Endothelial cell of umbilical vein (primary cell): ENCODE measurements around the gene UCKL1. TPM values are rescaled to one million over a fixed set of nuclear protein-coding genes. Genes with fewer than 3 reads are reported as not detected.

Experiments used
- BruUV-seq: library from RNA; stranded (reverse); fragments of 400-500 nt; replicated peaks from 2 replicates; lab custom pipeline; 2021; lab: Mats Ljungman, UMichigan
- CTCF ChIA-PET: fragments of 300-600, 350-600 bp; sonication (Branson Sonifier 250); formaldehyde crosslinking; loops from one replicate; lab custom pipeline; 2021; ENCODE audit warnings: antibody characterized with exemption, inconsistent platforms; lab: Charles Lee
- POLR2A ChIA-PET: fragments of 300-600, 350-600 bp; sonication (Branson Sonifier 250); formaldehyde crosslinking; loops from one replicate; lab custom pipeline; 2021; ENCODE audit warnings: antibody characterized with exemption, inconsistent platforms; lab: Charles Lee
- DNase-seq: peaks from one replicate; pipeline ENCODE4 v3.0.0-alpha.2; 2011; ENCODE audit warnings: low read depth, low spot score
- FAIRE-seq: peaks from 2 replicates; lab custom pipeline; 2011; peaks lifted over from hg19 to GRCh38; lab: Jason Lieb, UNC
- H2AFZ ChIP-seq: 2 replicates; pipeline ENCODE4 v1.6.0; 2012; ENCODE audit warnings: low read depth, low read length, control low read depth, inconsistent platforms
- H3K27ac ChIP-seq: 2 replicates; pipeline ENCODE4 v1.5.1; 2011; ENCODE audit warnings: low read depth, mild to moderate bottlenecking, control low read depth, low read length, moderate library complexity; ENCODE audit not compliant: insufficient read depth
- H3K27me3 ChIP-seq, 2 experiments: 2 replicates each; pipeline versions ENCODE4 v1.6.0 to v1.6.1; 2011; ENCODE audit warnings: low read length in 2 of 2, mixed read lengths in 1 of 2; ENCODE audit not compliant: control insufficient read depth in 2 of 2, insufficient read depth in 2 of 2
- H3K36me3 ChIP-seq, 2 experiments: 2 replicates in 1 of 2; 3 replicates in 1 of 2; pipeline ENCODE4 v1.5.1; 2011; ENCODE audit warnings: low read length in 2 of 2, mild to moderate bottlenecking in 1 of 2, moderate library complexity in 1 of 2; ENCODE audit not compliant: control insufficient read depth in 2 of 2, insufficient read depth in 2 of 2; ENCODE audit errors: extremely low read depth in 1 of 2
- H3K4me1 ChIP-seq: 3 replicates; pipeline ENCODE4 v1.5.1; 2011; ENCODE audit warnings: mild to moderate bottlenecking, low read length; ENCODE audit not compliant: control insufficient read depth, insufficient read depth; ENCODE audit errors: extremely low read depth
- H3K4me2 ChIP-seq: 2 replicates; pipeline ENCODE4 v1.6.1; 2011; ENCODE audit warnings: low read length, control low read depth, mixed read lengths; ENCODE audit not compliant: insufficient read depth
- H3K4me3 ChIP-seq, 3 experiments: fragments of 200-600 bp in 1 of 3; sonication (generic), shearing (Covaris generic) in 1 of 3; replicated peaks in 1 of 3; 2 replicates each; pipeline ENCODE4 v1.5.1; 2011 to 2016; ENCODE audit warnings: control low read depth in 3 of 3, low read length in 3 of 3, mild to moderate bottlenecking in 2 of 3, inconsistent platforms in 1 of 3, low read depth in 1 of 3, moderate library complexity in 1 of 3; ENCODE audit not compliant: insufficient read depth in 1 of 3
- H3K79me2 ChIP-seq: 2 replicates; pipeline ENCODE4 v1.6.0; 2012; ENCODE audit warnings: low read length, inconsistent platforms; ENCODE audit not compliant: control insufficient read depth, insufficient read depth
- H3K9ac ChIP-seq: replicated peaks from 2 replicates; pipeline ENCODE3; 2011; ENCODE audit warnings: low read length, control low read depth; ENCODE audit not compliant: insufficient read depth; ENCODE audit errors: extremely low read depth
- H3K9me1 ChIP-seq: replicated peaks from 3 replicates; pipeline ENCODE4 v1.6.0; 2011; ENCODE audit warnings: mild to moderate bottlenecking, low read length; ENCODE audit not compliant: control insufficient read depth, insufficient read depth; ENCODE audit errors: extremely low read depth
- H3K9me3 ChIP-seq: replicated peaks from 2 replicates; pipeline ENCODE4 v1.5.1; 2012; ENCODE audit warnings: low read length, inconsistent platforms; ENCODE audit not compliant: control insufficient read depth, insufficient read depth
- H4K20me1 ChIP-seq: replicated peaks from 2 replicates; pipeline ENCODE3; 2011; ENCODE audit warnings: mild to moderate bottlenecking, low read length; ENCODE audit not compliant: control insufficient read depth, insufficient read depth; ENCODE audit errors: extremely low read depth
- EZH2 ChIP-seq: IDR thresholded peaks from 2 replicates; pipeline ENCODE4 v1.6.1; 2012; ENCODE audit warnings: borderline replicate concordance, low read depth, mild to moderate bottlenecking, moderate library complexity, low read length, inconsistent platforms; ENCODE audit not compliant: severe bottlenecking
- FOS ChIP-seq: IDR thresholded peaks from 2 replicates; pipeline ENCODE4 v1.6.1; 2011; ENCODE audit warnings: mild to moderate bottlenecking, low read length, moderate library complexity, borderline replicate concordance; ENCODE audit not compliant: insufficient read depth
- GATA2 ChIP-seq: IDR thresholded peaks from 2 replicates; pipeline ENCODE4 v1.7.0; 2011; ENCODE audit warnings: low read depth, mild to moderate bottlenecking, moderate library complexity, mixed read lengths, low read length; ENCODE audit not compliant: insufficient read length, insufficient read depth
- JUN ChIP-seq: IDR thresholded peaks from 2 replicates; pipeline ENCODE4 v1.6.1; 2011; ENCODE audit warnings: borderline replicate concordance, low read depth; ENCODE audit not compliant: insufficient read length, insufficient read depth
- MYC ChIP-seq: IDR thresholded peaks from one replicate; pipeline ENCODE4 v1.6.1; 2011; ENCODE audit warnings: mild to moderate bottlenecking, low read depth, low read length
- POLR2A ChIP-seq: IDR thresholded peaks from 2 replicates; pipeline ENCODE4 v1.6.1; 2012; ENCODE audit warnings: low read depth, mild to moderate bottlenecking, control low read depth, low read length
- POLR2AphosphoS5 ChIP-seq: IDR thresholded peaks from 2 replicates; pipeline ENCODE4 v1.6.1; 2012; ENCODE audit warnings: low read depth, mild to moderate bottlenecking, control low read depth, low read length, moderate library complexity; ENCODE audit not compliant: insufficient read depth
- dilution Hi-C: fragments of 300-500 bp; cut with MboI; formaldehyde crosslinking; loops from one replicate; pipeline ENCODE4 v1.15.0; 2019; ENCODE audit warnings: low sequenced_read_pairs; ENCODE audit not compliant: extremely low pct_ligation_motif_present
- intact Hi-C: fragments of 100-400 bp; cut with micrococcal nuclease; formaldehyde crosslinking; loops from one replicate; pipeline ENCODE4 v1.10.0; 2022
- polyA plus RNA-seq, 4 experiments: library from polyadenylated mRNA; depleted of rRNA in 3 of 4; stranded (reverse) in 3 of 4; unstranded in 1 of 4; fragments of >200 nt; gene quantifications; 2 replicates each; pipeline versions ENCODE4 v1.2.1 to v1.2.3, GENCODE V29; 2011 to 2012; ENCODE audit warnings: missing spikeins in 1 of 4
- total RNA-seq: library from RNA; stranded (reverse); gene quantifications from 2 replicates; pipeline ENCODE4 v1.2.3, GENCODE V29; 2021
- TF ChIP-seq, protein P1 (sequence below): IDR thresholded peaks from 2 replicates; pipeline ENCODE4 v1.6.1; 2011; ENCODE audit not compliant: insufficient read depth, insufficient read length
- TF ChIP-seq, protein P2 (sequence below), 2 donors: IDR thresholded peaks; 1 replicate in 1 of 2; 2 replicates in 1 of 2; pipeline ENCODE4 v1.5.1; 2011; ENCODE audit warnings: low read length in 2 of 2, mild to moderate bottlenecking in 2 of 2, moderate library complexity in 2 of 2, control low read depth in 1 of 2, inconsistent platforms in 1 of 2, low read depth in 1 of 2; ENCODE audit not compliant: insufficient read depth in 1 of 2; ENCODE audit errors: extremely low read depth in 1 of 2

UCKL1 gene
- total and polyA plus RNA-seq, 2 donors (not counting 3 experiments of a cell fraction or from before 2014, with no cell fraction given), result 51.1 to 78.8 TPM

DNA sequence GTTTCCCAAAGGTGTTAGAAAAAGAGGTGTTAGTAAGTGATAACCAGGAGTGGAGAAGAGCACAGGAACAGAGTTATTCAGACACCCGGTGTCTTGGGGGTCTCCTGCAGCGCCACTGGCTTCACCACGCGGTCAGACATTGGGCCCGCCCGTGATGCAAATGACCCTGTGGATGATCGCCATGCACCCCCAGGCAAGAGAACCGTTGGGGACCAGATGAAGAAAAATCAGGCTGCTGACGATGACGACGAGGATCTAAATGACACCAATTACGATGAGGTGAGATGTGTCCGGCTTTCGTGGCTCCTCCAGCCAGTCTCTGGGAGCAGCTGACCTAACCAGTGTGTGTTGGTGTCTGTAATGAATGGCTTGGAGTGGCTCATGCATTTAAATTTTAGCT, 26.7 kb upstream of the UCKL1 start:
- Histone ChIP-seq H3K36me3 (peaks cover 3 to 12% of the 10 kb centered on the region in 2 experiments), H3K4me3 (no peak overlapping the region), H3K79me2 (peaks cover 16% of the 10 kb centered on the region), H3K9me3 (no peaks in the 10 kb centered on the region), H3K4me2 (no peak overlapping the region), H3K9ac (no peak overlapping the region), H3K4me1 (peaks cover 20% of the 10 kb centered on the region), H3K27ac (no peak overlapping the region), H4K20me1 (no peaks in the 10 kb centered on the region), H2AFZ (no peak overlapping the region), H3K27me3 (no peaks in the 10 kb centered on the region), H3K9me1 (no peaks in the 10 kb centered on the region)
- intact Hi-C loops, result no loop called here
- FAIRE-seq, result no peak
- no peak for TF ChIP-seq POLR2A
- no peak for TF ChIP-seq POLR2AphosphoS5
- TF ChIP-seq EZH2, result no peak
- TF ChIP-seq JUN, result no peak
- TF ChIP-seq, protein P1, sequence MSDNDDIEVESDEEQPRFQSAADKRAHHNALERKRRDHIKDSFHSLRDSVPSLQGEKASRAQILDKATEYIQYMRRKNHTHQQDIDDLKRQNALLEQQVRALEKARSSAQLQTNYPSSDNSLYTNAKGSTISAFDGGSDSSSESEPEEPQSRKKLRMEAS, result no peak
- TF ChIP-seq MYC, result no peak
- TF ChIP-seq, protein P2, sequence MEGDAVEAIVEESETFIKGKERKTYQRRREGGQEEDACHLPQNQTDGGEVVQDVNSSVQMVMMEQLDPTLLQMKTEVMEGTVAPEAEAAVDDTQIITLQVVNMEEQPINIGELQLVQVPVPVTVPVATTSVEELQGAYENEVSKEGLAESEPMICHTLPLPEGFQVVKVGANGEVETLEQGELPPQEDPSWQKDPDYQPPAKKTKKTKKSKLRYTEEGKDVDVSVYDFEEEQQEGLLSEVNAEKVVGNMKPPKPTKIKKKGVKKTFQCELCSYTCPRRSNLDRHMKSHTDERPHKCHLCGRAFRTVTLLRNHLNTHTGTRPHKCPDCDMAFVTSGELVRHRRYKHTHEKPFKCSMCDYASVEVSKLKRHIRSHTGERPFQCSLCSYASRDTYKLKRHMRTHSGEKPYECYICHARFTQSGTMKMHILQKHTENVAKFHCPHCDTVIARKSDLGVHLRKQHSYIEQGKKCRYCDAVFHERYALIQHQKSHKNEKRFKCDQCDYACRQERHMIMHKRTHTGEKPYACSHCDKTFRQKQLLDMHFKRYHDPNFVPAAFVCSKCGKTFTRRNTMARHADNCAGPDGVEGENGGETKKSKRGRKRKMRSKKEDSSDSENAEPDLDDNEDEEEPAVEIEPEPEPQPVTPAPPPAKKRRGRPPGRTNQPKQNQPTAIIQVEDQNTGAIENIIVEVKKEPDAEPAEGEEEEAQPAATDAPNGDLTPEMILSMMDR (IDR thresholded peaks at IDR 0.05; ENCODE audit: extremely low read depth in 1 of 2, insufficient read depth in 1 of 2, low read depth in 1 of 2, low read length in 2 of 2), result no peak
- no peak for TF ChIP-seq FOS
- TF ChIP-seq GATA2, result no peak
- POLR2A ChIA-PET, result no interaction called here
- no peak for DNase-seq
- CTCF ChIA-PET, result interaction anchor here (1.4 to 4.2 kb wide), 3 partner anchors 9 to 75 kb away, joined by 3 to 34 read pairs (median 6); no protein-coding TSS in a partner anchor
- BruUV-seq, result no TSS peak
- dilution Hi-C loops, result no loop called here
